HG03139 (cell line): ENCODE measurements around the gene PSPH.
"Not testable (repeated sequence)": the region's sequence is repeated elsewhere in the genome, so short reads cannot be mapped to it uniquely, and the experiment has no call there.

Source experiments
- ATAC-seq: cut with Tn5 transposase; IDR thresholded peaks from one replicate; pipeline ENCODE4 v1.9.1; 2021; ENCODE audit not compliant: unreplicated experiment

The PSPH gene

DNA sequence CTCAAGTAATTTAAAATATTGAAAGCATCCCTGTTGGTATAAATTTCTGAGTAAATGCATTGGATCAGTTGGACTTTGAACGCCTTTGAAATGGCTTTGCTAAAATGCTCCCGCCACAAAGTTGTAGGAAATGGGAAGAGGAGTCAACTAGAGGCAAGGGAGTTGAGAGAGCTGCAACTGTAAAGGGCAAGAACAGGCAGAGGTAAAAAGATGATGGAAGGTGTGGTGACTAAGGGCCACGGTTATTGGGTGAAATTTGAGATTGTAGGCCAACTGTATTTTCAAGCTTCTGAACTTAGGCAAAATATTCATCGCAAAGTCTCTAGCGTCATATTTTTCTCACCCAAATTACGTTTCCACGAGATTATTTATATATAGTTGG is 12.2 kb upstream of the PSPH start:
- no peak for ATAC-seq

DNA sequence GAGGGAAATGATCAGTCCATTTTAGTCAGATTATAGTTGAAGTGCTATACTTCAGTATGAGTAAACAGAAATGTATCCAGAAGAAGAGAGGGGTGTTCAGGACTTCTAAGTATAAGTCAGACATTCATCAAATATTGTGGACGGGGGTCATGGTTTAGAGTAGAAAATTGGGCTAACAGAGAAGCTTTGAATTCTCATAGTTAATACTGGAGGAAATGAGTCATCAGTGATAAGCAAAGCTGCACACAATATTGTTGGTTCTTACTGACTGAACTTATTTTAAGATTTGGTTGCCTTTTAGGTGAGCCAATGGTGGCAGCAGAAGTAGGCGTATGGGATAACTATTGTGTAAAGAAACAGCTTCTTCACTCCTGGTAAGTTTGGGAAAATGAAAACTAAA is 11.1 kb upstream of the PSPH start:
- ATAC-seq = no peak

DNA sequence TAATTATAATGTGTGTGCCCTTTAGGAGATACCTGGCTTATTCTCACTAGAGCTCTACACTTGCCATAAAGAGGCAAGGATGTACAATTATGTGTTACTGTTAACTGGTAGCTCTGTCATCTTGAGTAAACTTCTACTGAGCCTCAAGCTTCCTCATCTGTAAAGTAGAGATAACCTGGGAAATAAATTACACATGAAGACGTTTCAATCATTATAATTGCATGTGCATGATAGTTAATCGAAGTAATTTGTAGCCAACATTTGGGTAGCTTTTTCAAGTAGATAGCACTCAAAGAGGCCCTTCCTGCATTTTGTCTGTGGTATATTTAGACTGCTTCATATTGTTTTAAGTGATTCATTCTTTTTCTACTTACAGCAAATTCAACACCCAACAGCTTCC is 2.7 kb upstream of the PSPH start:
- ATAC-seq = no peak

DNA sequence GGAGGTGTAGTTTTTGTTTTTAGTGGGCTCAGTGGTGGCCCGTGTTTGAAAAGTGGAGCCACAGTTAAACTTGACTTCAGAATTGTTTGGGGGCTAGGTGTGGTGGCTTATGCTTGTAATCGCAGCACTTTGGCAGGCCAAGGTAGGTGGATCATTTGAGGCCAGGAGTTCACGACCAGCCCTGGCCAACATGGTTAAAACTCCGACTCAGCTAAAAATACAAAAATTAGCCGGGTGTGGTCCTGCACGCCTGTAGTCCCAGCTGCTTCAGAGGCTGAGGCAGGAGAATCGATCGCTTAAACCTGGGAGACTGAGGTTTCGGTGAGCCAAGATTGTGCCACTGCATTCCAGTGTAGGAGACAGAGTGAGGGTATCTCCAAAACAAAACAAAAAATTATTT is 2.1 kb upstream of the PSPH start:
- no peak for ATAC-seq

DNA sequence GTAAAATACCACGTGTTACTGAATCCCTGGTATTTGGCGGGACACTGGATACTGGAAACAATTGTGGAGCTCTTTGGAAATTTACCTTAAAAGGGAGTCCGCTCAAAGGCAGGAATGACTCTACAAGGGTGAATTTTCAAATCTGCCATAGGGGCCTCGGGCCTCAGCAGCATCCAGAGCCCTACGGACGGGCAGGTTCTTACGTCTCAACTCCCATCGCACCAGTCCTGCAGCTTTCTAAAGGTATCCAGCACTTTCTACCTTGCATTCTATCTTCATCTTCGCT is 248 bp downstream of the PSPH start:
- ATAC-seq = no peak

DNA sequence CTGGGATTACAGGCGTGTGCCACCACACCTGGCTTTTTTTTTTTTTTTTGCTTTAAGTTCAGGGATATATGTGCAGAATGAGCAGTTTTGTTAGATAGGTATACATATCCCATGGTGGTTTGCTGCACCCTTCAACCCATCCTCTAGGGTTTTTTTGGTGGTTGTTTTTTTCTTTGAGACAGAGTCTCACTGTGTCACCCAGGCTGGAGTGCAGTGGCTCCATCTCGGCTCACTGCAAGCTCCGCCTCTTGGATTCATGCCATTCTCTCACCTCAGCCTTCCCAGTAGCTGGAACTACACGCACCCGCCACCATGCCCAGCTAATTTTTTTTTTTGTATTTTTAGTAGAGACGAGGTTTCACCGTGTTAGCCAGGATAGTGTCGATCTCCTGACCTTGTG is 2.5 kb downstream of the PSPH start:
- not testable (repeated sequence) for ATAC-seq

DNA sequence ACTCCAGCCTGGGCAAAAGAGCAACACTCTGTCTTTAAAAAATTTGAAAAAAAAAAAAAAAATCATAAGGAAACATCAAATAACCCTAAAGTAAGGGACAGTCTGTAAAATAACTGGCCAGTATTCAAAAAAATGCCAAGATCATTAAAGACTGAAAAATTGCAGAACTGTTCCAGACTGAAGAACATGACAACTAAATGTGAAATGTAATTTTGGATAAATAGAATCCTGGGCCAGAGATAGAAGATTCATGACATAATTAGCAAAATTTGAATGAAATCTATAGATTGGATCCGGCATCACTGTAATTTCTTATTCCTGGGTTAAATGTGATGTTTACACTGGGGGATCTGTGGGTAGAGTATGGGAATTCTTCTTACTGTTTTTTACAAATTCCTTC is 3.0 kb downstream of the PSPH start:
- no peak for ATAC-seq

DNA sequence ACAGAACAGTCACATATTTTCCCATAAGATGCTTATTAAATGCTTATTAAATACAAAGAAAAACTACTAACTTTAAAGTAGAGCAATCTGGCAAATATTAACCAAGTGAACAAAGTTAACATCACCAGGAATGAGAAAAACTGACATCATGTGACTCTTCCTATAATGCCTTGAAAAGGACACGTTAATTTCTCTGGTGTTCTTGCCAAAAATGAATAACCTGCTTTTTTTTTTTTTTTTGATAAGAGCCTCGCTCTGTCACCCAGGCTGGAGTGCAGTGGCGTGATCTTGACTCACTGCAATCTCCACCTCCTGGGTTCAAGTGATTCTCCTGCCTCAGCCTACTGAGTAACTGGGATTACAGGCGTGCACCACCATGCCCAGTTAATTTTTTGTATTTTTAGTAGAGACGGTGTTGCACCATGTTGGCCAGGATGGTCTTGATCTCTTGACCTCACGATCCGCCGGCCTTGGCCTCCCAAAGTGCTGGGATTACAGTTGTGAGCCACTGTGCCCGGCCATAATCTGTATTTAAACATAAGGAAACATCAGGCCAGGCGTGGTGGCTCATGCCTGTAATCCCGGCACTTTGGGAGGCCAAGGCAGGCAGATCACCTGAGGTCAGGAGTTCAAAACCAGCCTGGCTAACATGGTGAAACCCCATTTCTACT is 3.7 kb downstream of the PSPH start:
- not testable (repeated sequence) for ATAC-seq

DNA sequence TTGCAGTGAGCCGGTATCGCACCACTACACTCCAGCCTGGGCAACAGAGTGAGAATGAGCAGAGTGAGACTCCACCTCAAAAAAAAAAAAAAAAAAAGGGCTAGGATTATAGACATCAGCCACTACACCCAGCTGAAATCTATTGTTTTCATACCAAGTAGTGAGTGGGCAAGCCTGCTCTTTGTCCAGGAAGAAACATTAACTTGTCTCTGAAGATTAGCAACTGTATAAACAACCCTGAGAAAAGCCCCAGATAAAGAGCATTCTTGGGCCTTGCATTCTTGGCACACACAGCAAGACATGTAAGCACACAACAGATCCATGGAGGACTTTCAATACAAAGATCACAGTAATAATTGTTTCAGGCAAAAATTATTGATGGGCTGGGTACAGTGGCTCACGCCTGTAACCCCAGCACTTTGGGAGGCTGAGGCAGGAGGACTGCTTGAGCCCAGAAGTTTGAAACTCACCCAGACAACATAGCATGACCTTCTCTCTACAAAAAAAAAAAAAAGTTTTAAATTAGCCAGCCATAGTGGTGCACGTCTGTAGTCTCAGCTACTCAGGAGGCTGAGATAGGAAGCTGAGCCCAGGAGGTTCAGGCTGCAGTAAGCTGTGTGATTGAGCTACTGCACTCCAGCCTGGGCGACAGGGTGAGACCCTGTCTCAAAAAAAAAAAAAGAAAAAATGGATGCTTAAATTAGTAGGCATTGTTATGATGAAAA is 4.4 kb downstream of the PSPH start:
- no peak for ATAC-seq

DNA sequence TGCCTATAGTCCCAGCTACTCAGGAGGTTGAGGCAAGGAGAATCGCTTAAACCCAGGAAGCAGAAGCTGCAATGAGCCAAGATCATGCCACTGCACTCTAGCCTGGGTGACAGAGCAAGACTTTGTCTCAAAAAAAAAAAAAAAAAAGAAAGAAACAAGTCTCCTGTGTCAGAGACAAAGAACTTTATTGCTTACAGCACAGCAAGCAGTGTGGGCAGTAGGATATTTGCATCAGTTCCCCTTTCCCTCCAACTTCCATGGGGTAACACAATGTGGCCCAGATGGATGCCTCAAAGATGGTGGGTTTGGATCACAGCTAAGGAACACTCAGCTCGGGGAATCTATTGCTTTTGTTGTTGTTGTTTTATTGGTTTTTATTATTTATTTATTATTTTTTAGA is 5.5 kb downstream of the PSPH start:
- ATAC-seq = not testable (repeated sequence)

DNA sequence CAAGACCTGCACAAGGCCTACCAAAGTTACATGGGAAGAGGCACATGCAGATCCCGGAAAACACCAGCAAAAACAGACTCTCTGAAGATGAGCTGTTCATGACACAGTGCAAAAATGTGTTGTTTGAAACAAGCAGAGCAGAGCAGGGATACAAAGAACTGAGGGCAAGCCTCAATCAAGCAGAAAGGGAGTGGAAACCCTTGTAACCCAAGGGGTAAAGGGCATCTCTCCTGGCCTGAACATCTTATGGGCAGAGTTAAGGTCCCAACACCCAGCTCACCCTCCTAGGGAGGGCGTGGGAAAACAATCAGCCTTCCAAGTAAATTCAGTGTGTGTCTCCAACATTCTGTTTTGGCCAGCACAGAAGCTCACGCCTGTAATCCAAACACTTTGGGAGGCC is 10.5 kb downstream of the PSPH start:
- ATAC-seq = no peak

DNA sequence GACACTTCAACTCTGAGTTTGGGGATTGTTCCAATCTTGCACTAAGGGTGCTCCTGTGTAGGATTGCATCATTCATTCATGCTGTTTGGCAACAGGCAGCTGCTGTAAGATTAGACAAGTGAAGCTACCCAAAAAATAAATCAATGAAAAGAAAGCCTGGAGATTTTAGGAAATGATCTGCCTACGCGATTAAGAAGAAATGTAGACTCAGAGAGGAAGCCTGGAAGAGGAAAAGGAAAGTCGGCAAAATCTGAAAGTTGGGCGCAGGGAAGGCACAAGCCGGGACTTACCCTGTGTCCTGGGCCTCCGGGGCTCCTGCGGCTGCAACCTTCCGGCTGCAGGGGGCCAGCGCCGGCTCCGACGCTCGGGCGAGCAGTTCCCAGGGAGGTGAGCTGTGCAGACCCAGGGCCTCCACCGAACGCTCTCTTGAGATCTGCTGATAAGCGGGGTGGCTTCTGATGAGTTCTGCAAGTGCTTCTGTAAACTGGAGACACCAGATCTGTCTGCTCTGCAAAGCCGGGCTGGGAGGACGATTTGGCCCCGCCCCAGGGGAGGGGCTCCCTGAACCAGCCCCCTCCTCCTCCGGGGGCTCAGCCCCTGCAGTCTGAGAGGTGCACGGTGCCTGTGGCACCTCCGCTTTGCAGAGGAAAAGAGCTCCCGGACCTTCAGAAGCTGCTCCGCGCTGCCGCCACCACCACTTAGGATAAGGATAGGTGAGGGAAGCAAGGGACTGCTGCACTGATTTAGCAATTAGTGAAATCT is 17.4 kb downstream of the PSPH start:
- peak; percentile 93 for ATAC-seq

DNA sequence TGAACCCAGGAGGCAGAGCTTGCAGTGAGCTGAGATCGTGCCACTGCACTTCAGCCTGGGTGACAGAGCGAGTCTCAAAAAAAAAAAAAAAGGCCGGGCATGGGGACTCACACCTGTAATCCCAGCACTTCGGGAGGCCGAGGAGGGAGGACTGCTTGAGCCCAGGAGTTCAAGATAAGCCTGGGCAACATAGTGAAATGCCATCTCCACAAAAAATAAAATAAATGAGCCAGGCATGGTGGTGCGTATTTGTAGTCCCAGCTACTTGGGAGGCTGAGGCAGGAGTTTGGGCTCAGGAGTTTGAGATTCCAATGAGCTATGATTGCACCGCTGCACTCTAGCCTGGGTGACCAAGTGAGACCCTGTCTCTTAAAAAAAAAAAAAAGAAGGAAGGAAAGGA is 18.7 kb downstream of the PSPH start:
- ATAC-seq = not testable (repeated sequence)

DNA sequence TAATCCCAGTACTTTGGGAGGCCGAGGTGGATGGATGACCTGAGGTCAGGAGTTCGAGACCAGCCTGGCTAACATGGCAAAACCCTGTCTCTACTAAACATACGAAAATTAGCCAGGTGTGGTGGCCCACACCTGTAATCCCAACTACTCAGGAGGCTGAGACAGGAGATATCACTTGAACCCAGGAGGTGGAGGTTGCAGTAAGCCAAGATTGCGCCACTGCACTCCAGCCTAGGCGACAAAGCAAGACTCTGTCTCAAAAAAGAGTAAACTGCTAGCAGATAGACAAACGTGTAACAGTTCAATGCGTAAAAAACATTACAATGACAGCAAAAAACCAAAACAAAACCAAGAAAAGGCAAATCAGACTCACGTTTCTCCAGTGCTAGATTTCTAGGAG is 19.7 kb downstream of the PSPH start:
- not testable (repeated sequence) for ATAC-seq

DNA sequence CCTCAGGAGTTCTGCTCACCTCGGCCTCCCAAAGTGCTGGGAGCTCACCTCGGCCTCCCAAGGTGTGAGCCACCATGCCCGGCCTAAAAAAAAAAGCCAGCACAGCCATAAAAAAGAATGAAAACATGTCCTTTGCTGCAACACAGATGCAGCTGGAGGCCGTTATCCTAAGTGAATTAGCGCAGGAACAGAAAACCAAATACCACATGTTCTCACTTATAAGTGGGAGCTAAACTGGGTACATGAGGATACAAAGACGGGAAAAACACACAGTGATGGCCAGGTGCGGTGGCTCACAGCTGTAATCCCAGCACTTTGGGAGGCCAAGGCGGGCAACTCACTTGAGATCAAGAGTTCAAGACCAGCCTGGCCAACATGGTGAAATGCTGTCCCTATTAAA is 20.9 kb downstream of the PSPH start:
- ATAC-seq = no peak

DNA sequence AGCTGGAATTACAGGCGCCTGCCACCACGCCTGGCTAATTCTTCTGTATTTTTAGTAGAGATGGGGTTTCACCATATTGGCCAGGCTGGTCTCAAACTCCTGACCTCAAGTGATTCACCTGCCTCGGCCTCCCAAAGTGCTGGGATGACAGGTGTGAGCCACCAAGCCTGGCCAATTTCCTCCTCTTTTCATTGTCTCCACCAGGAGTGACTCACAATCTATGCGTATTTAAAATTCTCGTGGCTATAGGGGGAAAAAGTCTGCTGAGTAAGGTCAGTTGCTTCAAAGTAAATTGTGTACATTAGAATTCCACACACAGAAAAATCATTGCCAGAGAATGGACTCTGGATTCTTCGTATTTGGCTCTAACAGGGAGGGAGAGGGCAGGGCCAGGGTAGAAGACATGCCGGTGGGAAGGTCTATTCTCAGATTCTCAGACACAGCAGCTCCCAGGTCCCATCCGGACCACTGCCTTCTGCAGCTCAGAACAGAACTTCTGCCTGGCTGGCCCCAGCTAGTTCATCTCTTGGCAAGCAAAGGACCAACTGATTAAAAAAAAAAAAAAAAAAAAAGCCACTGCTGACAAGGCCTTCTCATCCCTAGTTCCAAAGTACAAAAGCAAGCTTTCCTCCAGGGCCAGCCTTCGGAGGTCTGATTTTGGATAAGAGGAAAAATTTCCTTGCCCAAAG is 22.2 kb downstream of the PSPH start:
- no peak for ATAC-seq

DNA sequence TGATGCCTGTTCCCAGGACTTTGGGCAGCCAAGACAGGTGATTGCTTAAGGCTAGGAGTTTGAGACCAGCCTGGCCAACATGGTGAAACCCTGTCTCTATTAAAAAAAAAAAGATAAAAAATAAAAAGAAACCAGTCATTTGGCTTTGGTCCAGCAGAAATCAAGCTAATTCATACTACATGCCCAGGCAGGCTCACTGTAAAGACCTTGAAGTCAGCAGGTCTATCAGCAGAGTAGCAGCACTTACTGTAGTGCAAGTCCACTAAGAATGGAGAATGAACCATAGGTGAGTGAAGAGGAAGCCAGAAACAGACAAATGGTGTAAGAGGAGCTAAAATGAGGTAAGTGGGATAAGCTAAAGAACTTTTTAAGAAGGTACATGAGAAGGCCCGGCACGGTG is 24.7 kb downstream of the PSPH start:
- ATAC-seq = no peak

DNA sequence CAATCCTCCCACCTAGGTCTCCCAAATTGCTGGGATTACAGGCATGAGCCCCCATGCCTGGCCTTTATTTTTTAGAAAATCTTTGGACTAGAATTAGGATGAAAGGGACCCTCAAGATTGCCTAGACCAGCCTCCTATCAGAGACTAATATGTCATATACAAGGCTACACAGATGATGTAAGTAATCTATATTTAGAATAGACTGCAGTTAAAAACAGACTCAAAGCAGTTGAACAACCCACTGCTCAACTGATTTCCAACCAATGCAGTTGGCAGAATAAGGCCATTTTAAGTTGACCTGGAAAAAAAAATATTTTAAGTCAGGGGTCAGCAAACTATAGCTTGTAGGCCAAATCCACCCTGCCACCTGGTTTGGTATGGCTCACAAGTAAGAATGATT is 27.7 kb downstream of the PSPH start:
- ATAC-seq = no peak

DNA sequence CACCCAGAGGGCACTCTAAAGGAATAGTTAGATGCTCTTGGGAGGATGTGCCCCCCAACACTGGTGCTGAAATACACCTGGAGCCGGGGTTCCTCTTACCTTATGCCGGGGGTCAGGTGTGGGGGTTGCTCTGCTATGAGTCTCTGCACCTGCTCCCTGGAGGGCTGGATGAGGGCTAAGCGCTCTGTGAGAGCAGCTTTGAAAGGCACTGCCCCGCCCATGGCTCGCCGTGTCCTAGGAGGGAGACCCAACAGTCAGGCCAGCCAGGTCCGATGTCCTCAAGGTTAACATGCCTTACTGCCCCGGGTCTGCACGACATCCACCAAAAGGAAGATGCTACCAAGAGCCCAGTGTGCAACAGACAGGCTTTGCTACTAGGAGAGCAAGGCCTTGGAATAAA is 31.7 kb downstream of the PSPH start:
- no peak for ATAC-seq

DNA sequence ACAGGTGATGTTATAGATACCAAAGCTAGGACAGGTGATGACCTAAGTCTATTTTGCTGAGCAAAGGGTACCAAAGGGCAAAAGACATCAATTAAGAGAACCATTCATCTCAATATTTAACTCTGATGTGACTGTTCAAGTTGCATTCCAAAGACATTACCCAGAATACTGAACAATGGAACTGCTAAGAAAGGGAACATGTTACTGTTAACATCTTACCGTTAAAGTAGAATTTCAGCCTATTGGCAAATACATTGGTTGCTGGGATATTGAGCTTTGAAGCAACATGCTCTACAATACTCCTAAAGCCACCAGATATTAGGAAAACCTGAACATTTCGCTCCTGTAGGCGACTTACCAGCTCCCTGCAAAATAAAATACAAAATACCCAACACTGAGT is 34.2 kb downstream of the PSPH start:
- ATAC-seq = not testable (repeated sequence)

DNA sequence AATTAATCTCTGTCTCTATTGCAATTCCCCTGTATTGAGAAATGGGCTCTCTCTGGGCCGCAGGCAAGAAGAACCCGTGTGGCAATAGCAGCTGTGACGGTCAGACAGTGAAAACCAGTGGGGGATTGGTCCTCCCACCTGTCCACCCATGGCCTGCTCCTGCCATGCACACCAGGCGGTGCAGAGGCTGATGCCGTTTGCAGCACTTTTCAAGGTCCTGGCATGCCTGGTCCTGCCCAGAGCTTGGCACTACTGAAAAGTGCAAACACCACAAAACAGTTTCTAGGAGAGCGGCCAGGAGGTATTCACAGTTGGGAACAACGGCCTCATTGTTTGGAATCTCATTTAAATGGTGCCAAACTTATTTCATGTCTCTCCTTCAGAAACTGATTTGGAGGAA is 41.5 kb downstream of the PSPH start:
- no peak for ATAC-seq

DNA sequence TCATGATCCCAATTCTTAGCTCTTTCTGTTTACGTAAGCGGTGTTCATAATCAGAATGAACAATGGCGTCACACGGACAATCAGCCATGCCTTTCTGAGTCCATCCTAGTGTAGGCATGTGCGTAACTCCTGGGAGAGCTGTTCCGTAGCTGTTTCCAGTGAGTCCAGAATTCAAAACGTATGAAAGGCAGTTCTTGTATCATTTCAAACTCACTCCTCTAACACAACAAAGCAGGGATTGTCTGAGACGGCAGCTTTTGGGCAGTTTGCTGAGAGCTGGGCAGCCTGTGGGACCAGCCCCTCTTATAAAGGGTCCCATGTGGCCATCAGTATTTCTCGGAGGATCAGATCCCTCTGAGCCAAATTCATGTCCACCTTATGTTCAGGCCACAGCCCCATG is 43.4 kb downstream of the PSPH start:
- ATAC-seq = no peak
